Nephron progenitor cell (in vitro differentiated cells): ENCODE measurements around the gene PITPNM1.

Experiments used
- DNase-seq: peaks from one replicate; pipeline ENCODE4 v3.0.0; 2021
- H3K27ac Mint-ChIP-seq: 2 replicates; pipeline ENCODE4 v1.8.0; 2021; ENCODE audit warnings: mild to moderate bottlenecking, moderate library complexity, mixed read lengths
- H3K27me3 Mint-ChIP-seq: 2 replicates; pipeline ENCODE4 v1.8.0; 2021; ENCODE audit warnings: mild to moderate bottlenecking, low read depth, mixed read lengths; ENCODE audit not compliant: poor library complexity
- H3K36me3 Mint-ChIP-seq: 2 replicates; pipeline ENCODE4 v1.8.0; 2021; ENCODE audit warnings: low read depth, mixed read lengths
- H3K4me1 Mint-ChIP-seq: 2 replicates; pipeline ENCODE4 v1.8.0; 2021; ENCODE audit warnings: mixed read lengths
- H3K4me3 Mint-ChIP-seq: 2 replicates; pipeline ENCODE4 v1.8.0; 2021; ENCODE audit warnings: mild to moderate bottlenecking, moderate library complexity, mixed read lengths
- H3K9me3 Mint-ChIP-seq: 2 replicates; pipeline ENCODE4 v1.8.0; 2021; ENCODE audit warnings: mild to moderate bottlenecking, moderate library complexity, mixed read lengths
- CTCF ChIP-seq: fragments of 200-600 bp; sonication (generic); IDR thresholded peaks from 2 replicates; pipeline ENCODE4 v1.5.0; 2021; ENCODE audit warnings: antibody characterized with exemption

The PITPNM1 gene

GRCh38 chr11:67498544-67498972 is 6.6 kb downstream of the PITPNM1 start:
- peaks cover 3% of the 10 kb centered on the region for H3K27me3 Mint-ChIP-seq
- H3K9me3 Mint-ChIP-seq, result no peaks in the 10 kb centered on the region
- H3K4me1 Mint-ChIP-seq, result peaks cover 23% of the 10 kb centered on the region
- TF ChIP-seq CTCF, result no peak
- no peak overlapping the region for H3K27ac Mint-ChIP-seq
- H3K36me3 Mint-ChIP-seq, result peaks cover 16% of the 10 kb centered on the region
- H3K4me3 Mint-ChIP-seq, result no peak overlapping the region
- DNase-seq, result no peak

GRCh38 chr11:67497656-67498291 is 7.4 kb downstream of the PITPNM1 start:
- H3K9me3 Mint-ChIP-seq, result no peaks in the 10 kb centered on the region
- peaks cover 16% of the 10 kb centered on the region for H3K36me3 Mint-ChIP-seq
- no peaks in the 10 kb centered on the region for H3K27me3 Mint-ChIP-seq
- no peak for DNase-seq
- no peak overlapping the region for H3K27ac Mint-ChIP-seq
- TF ChIP-seq CTCF, result no peak
- H3K4me3 Mint-ChIP-seq, result no peak overlapping the region
- peaks cover 15% of the 10 kb centered on the region for H3K4me1 Mint-ChIP-seq

GRCh38 chr11:67496113-67496512 is 9.1 kb downstream of the PITPNM1 start:
- no peak overlapping the region for H3K4me3 Mint-ChIP-seq
- no peaks in the 10 kb centered on the region for H3K9me3 Mint-ChIP-seq
- H3K27ac Mint-ChIP-seq, result no peak overlapping the region
- no peaks in the 10 kb centered on the region for H3K27me3 Mint-ChIP-seq
- no peak for DNase-seq
- TF ChIP-seq CTCF, result no peak
- H3K4me1 Mint-ChIP-seq, result peaks cover 11% of the 10 kb centered on the region
- H3K36me3 Mint-ChIP-seq, result peaks cover 13% of the 10 kb centered on the region

- Mint-ChIP-seq H3K4me3 (no peak overlapping the region), H3K4me1 (peaks cover 9% of the 10 kb centered on the region), H3K36me3 (peaks cover 6% of the 10 kb centered on the region), H3K27me3 (no peaks in the 10 kb centered on the region), H3K27ac (no peak overlapping the region), H3K9me3 (no peaks in the 10 kb centered on the region)
- no peak for TF ChIP-seq CTCF
- DNase-seq, result no peak
Observed at GRCh38 chr11:67495234-67496005, 9.7 kb downstream of the PITPNM1 start.

- no peak for TF ChIP-seq CTCF
- Mint-ChIP-seq H3K9me3 (no peaks in the 10 kb centered on the region), H3K4me1 (peaks cover 13% of the 10 kb centered on the region), H3K4me3 (no peak overlapping the region), H3K27me3 (no peaks in the 10 kb centered on the region), H3K27ac (no peak overlapping the region), H3K36me3 (peaks cover 7% of the 10 kb centered on the region)
- DNase-seq, result no peak
Observed at GRCh38 chr11:67494371-67495233, 10.6 kb downstream of the PITPNM1 start.
